NB4 (cell line): Measurements from ENCODE around the gene AGBL1.

Source experiments
- DNase-seq: peaks from one replicate; pipeline ENCODE4 v3.0.0; 2010; ENCODE audit warnings: low read depth
- H3K4me3 ChIP-seq: one replicate; pipeline ENCODE4 v1.5.1; 2011; ENCODE audit warnings: mild to moderate bottlenecking, low read depth, low read length, moderate library complexity
- CTCF ChIP-seq: IDR thresholded peaks from one replicate; pipeline ENCODE4 v1.5.1; 2012; ENCODE audit warnings: low read depth, low read length
- MAX ChIP-seq: IDR thresholded peaks from 2 replicates; pipeline ENCODE4 v1.6.1; 2011; ENCODE audit warnings: low read depth, low read length
- MYC ChIP-seq: IDR thresholded peaks from 2 replicates; pipeline ENCODE4 v1.6.1; 2011; ENCODE audit warnings: low read depth, low read length
- POLR2A ChIP-seq: IDR thresholded peaks from 2 replicates; pipeline ENCODE4 v1.6.1; 2011; ENCODE audit warnings: mild to moderate bottlenecking; ENCODE audit not compliant: insufficient read length; ENCODE audit errors: extremely low read depth

The AGBL1 gene

GRCh38 chr15:86394866-86395265, 315.2 kb downstream of the AGBL1 start:
- no peak overlapping the region for H3K4me3 ChIP-seq
- TF ChIP-seq MYC = no peak
- DNase-seq = no peak

DNA sequence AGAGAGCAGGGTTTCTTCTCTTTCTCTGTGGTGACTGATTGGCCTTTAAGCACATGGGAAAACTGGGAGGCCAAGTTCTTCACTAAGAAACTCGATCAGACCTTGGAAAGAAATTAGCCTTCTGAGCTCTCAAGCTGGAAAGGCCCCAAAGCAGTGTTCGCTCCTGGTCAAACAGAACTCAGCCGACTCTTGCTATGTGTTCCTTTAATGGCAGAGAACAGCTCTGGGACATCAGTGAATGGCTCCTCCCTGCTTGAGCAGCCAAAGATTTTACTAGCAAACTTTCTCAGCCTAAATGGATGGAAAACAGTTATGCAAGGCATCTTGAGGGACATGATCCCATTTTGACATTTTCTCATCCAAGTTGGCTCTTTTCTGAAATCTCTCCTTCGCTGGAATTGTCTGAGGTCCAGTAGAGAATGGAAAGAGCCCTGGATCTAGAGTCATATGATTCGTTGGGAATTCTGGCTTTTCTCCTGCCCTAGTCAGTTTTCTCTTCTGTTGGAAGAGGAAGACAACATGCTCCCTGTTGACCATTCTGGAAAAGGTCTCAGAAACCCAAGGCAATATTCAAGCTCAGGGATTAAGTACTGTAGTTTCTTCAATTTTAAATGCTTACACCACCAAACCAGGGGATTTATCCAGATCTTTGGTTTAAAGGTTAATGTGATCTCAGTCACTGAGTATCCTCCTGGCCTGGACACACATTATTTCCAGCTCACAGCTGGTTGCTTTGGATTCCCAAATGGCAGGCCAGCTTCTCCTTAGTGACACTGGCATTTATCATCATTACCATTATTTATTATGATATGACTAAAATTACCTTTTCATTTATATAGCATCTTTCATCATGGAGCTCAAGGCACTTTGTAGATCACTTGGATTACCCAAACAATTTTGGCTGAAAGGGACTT, 319.6 kb downstream of the AGBL1 start:
- no peak overlapping the region for H3K4me3 ChIP-seq
- DNase-seq = no peak
- TF ChIP-seq POLR2A (no peak), CTCF (no peak), MYC (no peak), MAX (no peak)

DNA sequence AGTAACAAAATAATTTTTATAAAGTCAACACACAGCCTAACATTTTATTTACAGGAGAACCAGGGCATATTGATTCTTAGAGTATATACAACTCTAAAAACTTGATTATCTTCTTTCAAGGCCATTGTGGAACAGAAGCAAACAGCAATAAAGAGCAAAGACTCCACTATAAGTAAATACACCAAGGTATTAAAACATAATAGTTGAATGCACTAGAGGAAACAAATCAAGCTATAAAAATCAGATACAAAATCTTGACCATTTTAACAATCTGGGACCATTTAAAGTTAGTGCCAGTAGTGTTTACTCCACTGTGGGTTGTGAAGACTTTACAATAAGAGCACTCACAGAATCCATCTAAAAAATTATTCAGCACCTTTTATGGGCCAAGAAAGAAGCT, 323.6 kb downstream of the AGBL1 start:
- DNase-seq = no peak
- no peak overlapping the region for H3K4me3 ChIP-seq
- no peak for TF ChIP-seq MYC
- TF ChIP-seq CTCF = no peak
- no peak for TF ChIP-seq POLR2A
- no peak for TF ChIP-seq MAX

- no peak overlapping the region for H3K4me3 ChIP-seq
- no peak for TF ChIP-seq MAX
- TF ChIP-seq MYC = no peak
- no peak for TF ChIP-seq CTCF
- TF ChIP-seq POLR2A = no peak
- DNase-seq = no peak
Measured at GRCh38 chr15:86403914-86404583, 324.4 kb downstream of the AGBL1 start.

GRCh38 chr15:86408261-86408660, 328.6 kb downstream of the AGBL1 start:
- no peak for DNase-seq
- no peak for TF ChIP-seq MYC
- no peak for TF ChIP-seq CTCF
- TF ChIP-seq POLR2A = no peak
- no peak for TF ChIP-seq MAX
- no peak overlapping the region for H3K4me3 ChIP-seq

- TF ChIP-seq MAX (no peak), POLR2A (no peak), CTCF (no peak), MYC (no peak)
- H3K4me3 ChIP-seq = no peak overlapping the region
- no peak for DNase-seq
Measured at GRCh38 chr15:86411916-86412315, 332.2 kb downstream of the AGBL1 start.
